ENCODE measurements around the gene APOB. TPM values are rescaled to one million over a fixed set of nuclear protein-coding genes. Genes with fewer than 3 reads are reported as not detected.

APOB gene
- total RNA-seq, 2 experiments from 2014 or later = not detected

GRCh38 chr2:21059885-21060610, 16.2 kb upstream of the APOB start:
- no peaks in the 10 kb centered on the region for H3K4me1 Mint-ChIP-seq (ENCODE audit: low read depth)
- no peak overlapping the region for H3K27ac Mint-ChIP-seq
- DNase-seq (no peak), ATAC-seq (no peak)
- H3K4me3 Mint-ChIP-seq = no peak overlapping the region
- no peaks in the 10 kb centered on the region for H3K27me3 Mint-ChIP-seq (ENCODE audit: low read depth)
- no peaks in the 10 kb centered on the region for H3K9me3 Mint-ChIP-seq (ENCODE audit: insufficient read depth)
- POLR2A ChIA-PET = no interaction called here
- no peaks in the 10 kb centered on the region for H3K36me3 Mint-ChIP-seq (ENCODE audit: low read depth)
- CTCF ChIA-PET = no interaction called here

DNA sequence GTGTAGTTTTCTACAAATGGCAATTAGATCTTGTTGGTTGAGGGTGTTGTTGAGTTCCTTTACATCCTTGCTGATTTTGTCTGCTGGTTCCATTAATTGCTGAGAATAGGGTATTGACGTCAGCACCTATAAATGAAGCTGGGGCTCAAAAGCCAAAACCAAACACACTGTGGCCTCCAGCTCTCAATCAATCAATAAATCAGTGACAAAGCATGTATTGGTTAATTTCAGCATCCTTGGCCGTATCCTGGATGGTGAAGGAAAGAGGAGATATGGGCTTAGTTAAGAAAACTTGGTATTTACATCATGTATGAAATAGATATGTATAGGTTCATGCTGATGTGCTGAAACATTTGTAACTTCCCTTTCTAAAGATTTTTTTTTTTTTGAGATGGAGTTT, 13.2 kb upstream of the APOB start:
- ChIA-PET POLR2A (no interaction called here), CTCF (no interaction called here)
- no peak overlapping the region for H3K27ac Mint-ChIP-seq
- DNase-seq (no peak), ATAC-seq (no peak)
- no peak overlapping the region for H3K4me3 Mint-ChIP-seq
- H3K27me3 Mint-ChIP-seq (ENCODE audit: low read depth) = no peaks in the 10 kb centered on the region
- H3K9me3 Mint-ChIP-seq (ENCODE audit: insufficient read depth) = no peaks in the 10 kb centered on the region
- no peaks in the 10 kb centered on the region for H3K36me3 Mint-ChIP-seq (ENCODE audit: low read depth)
- H3K4me1 Mint-ChIP-seq (ENCODE audit: low read depth) = no peaks in the 10 kb centered on the region

DNA sequence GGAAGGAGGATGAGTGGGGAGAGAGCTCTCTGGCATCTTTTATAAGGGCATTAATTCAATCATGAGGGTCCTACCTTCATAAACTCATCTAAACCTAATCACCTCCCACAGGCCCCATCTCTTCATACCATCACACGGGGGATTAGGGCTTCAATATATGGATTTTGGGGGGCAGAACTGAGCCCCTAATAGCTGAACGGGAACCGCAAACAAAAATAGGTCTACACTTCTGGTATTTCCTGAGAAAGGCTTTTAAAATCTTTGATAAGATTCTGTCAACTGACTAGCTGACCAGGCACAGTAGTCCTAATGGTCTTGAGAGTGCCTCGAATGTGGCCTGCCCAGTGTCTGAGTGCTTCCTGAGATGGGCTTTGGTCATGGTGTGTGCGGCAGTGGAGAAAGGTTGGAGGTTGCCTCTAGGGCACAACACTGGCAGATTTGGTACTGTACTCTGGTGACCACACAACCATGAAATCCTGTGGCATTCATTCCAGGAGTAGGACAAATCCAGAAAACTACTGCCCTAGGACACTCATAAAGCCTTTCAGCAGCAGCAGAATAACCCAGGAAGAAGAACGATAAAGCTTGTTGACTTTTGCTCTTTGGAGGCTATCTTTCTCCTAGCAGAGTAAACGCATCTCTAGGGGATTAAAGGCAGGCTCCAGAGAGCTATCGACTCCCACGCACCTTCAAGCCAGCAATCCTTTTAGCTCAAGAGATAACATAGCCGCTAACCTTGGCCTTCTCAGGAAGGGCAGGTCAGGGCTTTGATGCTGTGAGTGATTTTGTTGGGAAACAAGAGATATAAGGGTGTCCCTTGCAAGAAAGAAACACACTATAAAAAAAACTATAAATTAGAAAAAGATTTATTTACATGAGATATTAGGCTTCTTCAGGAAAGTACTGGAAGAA, 12.3 kb upstream of the APOB start:
- ChIA-PET POLR2A (no interaction called here), CTCF (interaction anchor here (2.6 kb wide), 1 partner anchor 13 kb away, joined by 8 read pairs; the partner anchor contains the start of gene APOB)
- ATAC-seq (no peak), DNase-seq (no peak)
- Mint-ChIP-seq H3K9me3 (ENCODE audit: insufficient read depth) (no peaks in the 10 kb centered on the region), H3K27me3 (ENCODE audit: low read depth) (no peaks in the 10 kb centered on the region), H3K4me1 (ENCODE audit: low read depth) (no peaks in the 10 kb centered on the region), H3K4me3 (no peak overlapping the region), H3K36me3 (ENCODE audit: low read depth) (no peaks in the 10 kb centered on the region), H3K27ac (no peak overlapping the region)

DNA sequence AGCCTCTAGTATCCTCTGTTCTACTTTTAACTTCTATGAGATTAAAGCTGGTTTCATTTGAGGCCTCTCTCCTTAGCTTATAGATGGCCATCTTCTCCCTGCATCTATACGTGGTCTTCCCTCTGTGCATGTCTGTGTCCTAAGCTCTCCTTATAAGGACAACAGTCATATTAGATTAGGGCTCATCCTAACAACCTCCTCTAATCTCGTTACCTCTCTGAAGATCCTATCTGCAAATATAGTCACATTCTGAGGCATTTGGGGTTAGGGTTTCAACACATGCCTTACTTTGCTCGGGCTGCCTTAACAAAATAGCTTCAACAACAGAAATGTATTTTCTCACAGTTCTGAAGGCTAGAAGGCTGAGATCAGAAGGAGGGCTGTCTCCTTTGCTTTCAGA, 11.6 kb upstream of the APOB start:
- Mint-ChIP-seq H3K9me3 (ENCODE audit: insufficient read depth) (no peaks in the 10 kb centered on the region), H3K36me3 (ENCODE audit: low read depth) (no peaks in the 10 kb centered on the region)
- POLR2A ChIA-PET = no interaction called here

GRCh38 chr2:21054011-21054410, 10.1 kb upstream of the APOB start:
- no peak for DNase-seq
- no peak for ATAC-seq
- H3K27me3 Mint-ChIP-seq (ENCODE audit: low read depth) = no peaks in the 10 kb centered on the region
- ChIA-PET POLR2A (no interaction called here), CTCF (interaction anchor here (2.6 kb wide), 1 partner anchor 11 kb away, joined by 8 read pairs; the partner anchor contains the start of gene APOB)
- no peak overlapping the region for H3K27ac Mint-ChIP-seq
- H3K9me3 Mint-ChIP-seq (ENCODE audit: insufficient read depth) = no peaks in the 10 kb centered on the region
- H3K36me3 Mint-ChIP-seq (ENCODE audit: low read depth) = no peaks in the 10 kb centered on the region
- H3K4me3 Mint-ChIP-seq = no peak overlapping the region
- no peaks in the 10 kb centered on the region for H3K4me1 Mint-ChIP-seq (ENCODE audit: low read depth)

More for the DNA sequence above, 11.6 kb upstream of the APOB start:
- ATAC-seq (no peak), DNase-seq (no peak)
- H3K4me3 Mint-ChIP-seq = no peak overlapping the region
- H3K27ac Mint-ChIP-seq = no peak overlapping the region
- H3K27me3 Mint-ChIP-seq (ENCODE audit: low read depth) = no peaks in the 10 kb centered on the region
- CTCF ChIA-PET = interaction anchor here (2.6 kb wide), 1 partner anchor 12 kb away, joined by 8 read pairs; the partner anchor contains the start of gene APOB
- H3K4me1 Mint-ChIP-seq (ENCODE audit: low read depth) = no peaks in the 10 kb centered on the region

GRCh38 chr2:21052044-21052443, 8.2 kb upstream of the APOB start:
- Mint-ChIP-seq H3K27me3 (ENCODE audit: low read depth) (no peaks in the 10 kb centered on the region), H3K4me1 (ENCODE audit: low read depth) (no peaks in the 10 kb centered on the region), H3K36me3 (ENCODE audit: low read depth) (no peaks in the 10 kb centered on the region), H3K27ac (no peak overlapping the region), H3K9me3 (ENCODE audit: insufficient read depth) (no peaks in the 10 kb centered on the region), H3K4me3 (no peak overlapping the region)
- CTCF ChIA-PET = no interaction called here
- DNase-seq (no peak), ATAC-seq (no peak)
- POLR2A ChIA-PET = no interaction called here

DNA sequence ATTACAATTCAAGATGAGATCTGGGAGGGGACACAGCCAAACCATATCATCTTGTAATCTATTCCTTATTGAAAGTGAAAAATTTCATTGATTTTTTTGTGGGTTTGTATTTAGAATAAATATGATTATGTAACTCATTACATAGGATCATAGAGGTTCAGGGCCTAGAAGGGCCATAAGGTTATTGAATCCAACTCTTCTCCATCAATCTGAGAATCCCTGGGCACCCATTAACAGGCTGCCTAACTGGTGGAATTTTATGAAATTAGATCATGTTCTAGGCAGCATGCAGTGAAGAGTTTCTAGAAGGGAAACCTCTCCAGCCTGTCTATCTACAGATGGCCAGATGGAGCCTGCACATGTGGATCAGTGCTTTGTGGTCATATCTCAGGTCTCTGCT, 6.3 kb upstream of the APOB start:
- ATAC-seq (no peak), DNase-seq (no peak)
- no peaks in the 10 kb centered on the region for H3K4me1 Mint-ChIP-seq (ENCODE audit: low read depth)
- POLR2A ChIA-PET = no interaction called here
- H3K27ac Mint-ChIP-seq = no peak overlapping the region
- no peak overlapping the region for H3K4me3 Mint-ChIP-seq
- CTCF ChIA-PET = no interaction called here
- H3K27me3 Mint-ChIP-seq (ENCODE audit: low read depth) = peaks cover 4% of the 10 kb centered on the region
- no peaks in the 10 kb centered on the region for H3K9me3 Mint-ChIP-seq (ENCODE audit: insufficient read depth)
- no peaks in the 10 kb centered on the region for H3K36me3 Mint-ChIP-seq (ENCODE audit: low read depth)

- no peaks in the 10 kb centered on the region for H3K4me1 Mint-ChIP-seq (ENCODE audit: low read depth)
- ChIA-PET POLR2A (no interaction called here), CTCF (no interaction called here)
- DNase-seq = no peak
- no peak for ATAC-seq
- no peak overlapping the region for H3K27ac Mint-ChIP-seq
- H3K9me3 Mint-ChIP-seq (ENCODE audit: insufficient read depth) = no peaks in the 10 kb centered on the region
- no peak overlapping the region for H3K4me3 Mint-ChIP-seq
- peaks cover 15% of the 10 kb centered on the region for H3K27me3 Mint-ChIP-seq (ENCODE audit: low read depth)
- H3K36me3 Mint-ChIP-seq (ENCODE audit: low read depth) = no peaks in the 10 kb centered on the region
These were observed 3.5 kb upstream of the APOB start for GRCh38 chr2:21047141-21048009.

- H3K36me3 Mint-ChIP-seq (ENCODE audit: low read depth) = no peaks in the 10 kb centered on the region
- H3K27me3 Mint-ChIP-seq (ENCODE audit: low read depth) = peaks cover 15% of the 10 kb centered on the region
- no peak for ATAC-seq
- no peaks in the 10 kb centered on the region for H3K9me3 Mint-ChIP-seq (ENCODE audit: insufficient read depth)
- H3K4me3 Mint-ChIP-seq = no peak overlapping the region
- POLR2A ChIA-PET = no interaction called here
- no peaks in the 10 kb centered on the region for H3K4me1 Mint-ChIP-seq (ENCODE audit: low read depth)
- CTCF ChIA-PET = no interaction called here
- H3K27ac Mint-ChIP-seq = no peak overlapping the region
- no peak for DNase-seq
These were observed 2.6 kb upstream of the APOB start for GRCh38 chr2:21046506-21046905.

DNA sequence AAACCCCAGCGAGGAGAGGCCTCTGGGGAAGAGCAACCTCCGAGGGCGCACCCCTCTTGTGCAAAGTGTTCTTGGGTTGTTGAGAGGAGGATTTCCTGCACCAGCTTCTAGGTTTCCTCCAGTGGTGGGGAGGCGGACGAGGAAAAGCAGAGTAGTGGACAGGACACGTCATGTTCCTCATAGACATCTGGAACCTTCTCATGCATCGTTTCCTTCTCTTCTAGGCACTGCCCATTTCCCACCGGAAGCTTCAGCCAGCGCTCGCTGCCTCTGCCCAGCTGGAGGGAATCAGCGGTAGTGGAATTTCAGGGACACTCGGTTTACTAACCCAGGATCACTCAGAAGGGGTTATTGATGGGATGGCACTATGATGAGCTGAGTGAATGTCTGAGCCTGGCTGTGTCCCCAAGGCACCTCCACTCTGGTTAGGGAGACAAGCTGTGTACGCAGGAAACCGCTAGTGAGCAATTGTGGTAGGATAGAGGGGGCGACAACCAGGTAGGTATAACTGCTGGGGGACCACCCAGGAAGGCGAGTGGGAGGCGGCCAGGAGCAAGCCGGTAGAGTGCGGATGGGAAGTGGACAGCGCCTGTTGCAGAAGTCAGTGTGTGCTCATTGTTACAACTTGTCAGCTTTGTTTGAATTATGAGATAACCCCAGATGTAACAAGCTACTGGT, 960 bp upstream of the APOB start:
- Mint-ChIP-seq H3K9me3 (ENCODE audit: insufficient read depth) (no peaks in the 10 kb centered on the region), H3K4me3 (no peak overlapping the region), H3K27me3 (ENCODE audit: low read depth) (peaks cover 15% of the 10 kb centered on the region), H3K4me1 (ENCODE audit: low read depth) (no peaks in the 10 kb centered on the region), H3K36me3 (ENCODE audit: low read depth) (no peaks in the 10 kb centered on the region), H3K27ac (no peak overlapping the region)
- POLR2A ChIA-PET = no interaction called here
- ATAC-seq = no peak
- CTCF ChIA-PET = interaction anchor here (1.2 kb wide), 1 partner anchor 384 kb away, joined by 4 read pairs; no protein-coding TSS in a partner anchor
- no peak for DNase-seq

- ChIA-PET CTCF (interaction anchor here (0.7 to 1.7 kb wide), 7 partner anchors 12 to 383 kb away, joined by 3 to 8 read pairs (median 3); no protein-coding TSS in a partner anchor), POLR2A (no interaction called here)
- DNase-seq (peak; percentile 65), ATAC-seq (no peak)
- Mint-ChIP-seq H3K4me3 (no peak overlapping the region), H3K27me3 (ENCODE audit: low read depth) (peaks cover 15% of the 10 kb centered on the region), H3K9me3 (ENCODE audit: insufficient read depth) (no peaks in the 10 kb centered on the region), H3K36me3 (ENCODE audit: low read depth) (no peaks in the 10 kb centered on the region), H3K4me1 (ENCODE audit: low read depth) (no peaks in the 10 kb centered on the region), H3K27ac (no peak overlapping the region)
These were observed 722 bp downstream of the APOB start for GRCh38 chr2:21042958-21043743.
